ENCODE measurements around the gene N4BP2.

- TF ChIP-seq CTCF (IDR thresholded peaks at IDR 0.05), result no peak
- TF ChIP-seq POLR2A (IDR thresholded peaks at IDR 0.05), result no peak
- no peak for TF ChIP-seq POLR2AphosphoS5 (IDR thresholded peaks at IDR 0.05)
Measured at GRCh38 chr4:40173470-40173875, 116.8 kb downstream of the N4BP2 start.

Data from breast epithelium (tissue), 3 donors.